Activated T-helper 2 cell treated with anti-CD3 and anti-CD28 coated beads, Interferon-gamma antibody, Interleukin-2, Interleukin-4, amounts not matched to agents 10 μg/mL and 5 μg/mL and 100 μg/mL, durations not matched to agents 14 hours and 24 hours and 36 hours (primary cell): ENCODE results near the gene GTPBP6. TPM values are rescaled to one million over a fixed set of nuclear protein-coding genes. Genes with fewer than 3 reads are reported as not detected.
"Not testable (repeated sequence)": the region's sequence is repeated elsewhere in the genome, so short reads cannot be mapped to it uniquely, and the experiment has no call there.

Experiments used
- DNase-seq: peaks from one replicate; pipeline ENCODE4 v3.0.0; 2021; ENCODE audit warnings: low spot score
- H3K27ac Mint-ChIP-seq: one replicate; pipeline ENCODE4 v1.8.0; 2021; ENCODE audit warnings: mixed read lengths
- H3K27me3 Mint-ChIP-seq: one replicate; pipeline ENCODE4 v1.8.0; 2021; ENCODE audit warnings: low read depth, mixed read lengths
- H3K36me3 Mint-ChIP-seq: one replicate; pipeline ENCODE4 v1.8.0; 2021; ENCODE audit warnings: low read depth, mixed read lengths
- H3K4me1 Mint-ChIP-seq: one replicate; pipeline ENCODE4 v1.8.0; 2021; ENCODE audit warnings: low read depth, mixed read lengths
- H3K4me3 Mint-ChIP-seq: one replicate; pipeline ENCODE4 v1.8.0; 2021; ENCODE audit warnings: low read depth, mild to moderate bottlenecking, moderate library complexity, mixed read lengths
- H3K9me3 Mint-ChIP-seq: one replicate; pipeline ENCODE4 v1.8.0; 2021; ENCODE audit warnings: mixed read lengths
- intact Hi-C: fragments of 100-400 bp; cut with micrococcal nuclease; formaldehyde crosslinking; loops from one replicate; pipeline ENCODE4 v1.15.1; 2023
- total RNA-seq: library from RNA; stranded (reverse); gene quantifications from 2 replicates; pipeline ENCODE4 v1.2.3, GENCODE V29; 2022

Gene GTPBP6
- total RNA-seq, 1 donor from 2014 or later, result 65.5 TPM

DNA sequence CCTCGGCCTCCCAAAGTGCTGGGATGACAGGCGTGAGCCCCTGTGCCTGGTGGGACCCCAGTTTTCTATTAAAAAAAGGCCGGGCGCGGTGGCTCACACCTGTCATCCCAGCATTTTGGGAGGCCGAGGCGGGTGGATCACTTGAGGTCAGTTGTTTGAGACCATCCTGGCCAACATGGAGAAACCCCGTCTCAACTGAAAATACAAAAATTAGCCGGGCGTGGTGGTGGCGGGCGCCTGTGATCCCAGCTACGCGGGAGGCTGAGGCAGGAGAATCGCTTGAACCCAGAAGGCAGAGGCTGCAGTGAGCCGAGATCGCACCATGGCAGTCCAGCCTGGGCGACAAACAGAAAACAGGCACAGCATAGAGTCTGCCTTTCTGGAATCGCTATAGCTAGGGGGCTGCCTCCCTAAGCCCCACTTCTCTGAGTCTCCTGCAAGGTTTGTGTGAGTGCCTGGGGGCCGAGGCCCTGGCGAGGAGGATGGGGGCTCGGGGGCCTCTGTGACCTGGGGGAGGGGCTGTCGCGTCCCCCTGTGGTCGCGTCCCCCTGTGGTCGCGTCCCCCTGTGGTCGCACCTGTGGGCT lies 11.6 kb upstream of the GTPBP6 start:
- H3K27ac Mint-ChIP-seq, H3K4me1 Mint-ChIP-seq, H3K4me3 Mint-ChIP-seq, DNase-seq, H3K9me3 Mint-ChIP-seq, intact Hi-C loops, H3K36me3 Mint-ChIP-seq, H3K27me3 Mint-ChIP-seq: not testable (repeated sequence)

DNA sequence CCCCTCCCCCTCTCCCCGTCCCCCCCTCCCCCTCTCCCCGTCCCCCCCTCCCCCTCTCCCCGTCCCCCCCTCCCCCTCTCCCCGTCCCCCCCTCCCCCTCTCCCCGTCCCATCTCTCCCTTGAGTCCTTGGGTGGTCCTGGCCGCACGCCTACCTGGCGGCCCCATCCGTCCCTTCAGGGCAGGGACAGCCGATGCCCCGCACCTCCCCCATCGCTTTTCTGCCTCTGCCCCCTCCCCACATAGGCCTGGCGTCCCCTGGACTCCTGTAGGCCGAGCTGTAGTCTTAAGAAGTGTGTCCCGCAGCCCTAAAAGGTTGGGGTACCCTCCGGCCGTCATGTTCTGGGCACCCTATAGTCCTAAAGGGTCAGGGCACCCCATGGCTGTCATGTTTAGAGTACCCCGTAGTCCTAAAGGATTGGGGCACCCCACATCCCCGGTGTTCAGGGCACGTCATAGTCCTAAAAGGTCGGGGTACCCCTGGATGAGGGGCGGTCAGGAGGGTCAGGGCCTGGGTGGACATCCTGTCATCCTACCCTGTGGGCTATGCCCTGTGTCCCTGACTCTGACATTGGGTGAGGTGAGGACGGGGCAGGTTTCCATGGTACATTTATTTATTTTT lies 10.8 kb upstream of the GTPBP6 start:
- Mint-ChIP-seq H3K9me3 (no peaks in the 10 kb centered on the region), H3K27me3 (peaks cover 1% of the 10 kb centered on the region)

DNA sequence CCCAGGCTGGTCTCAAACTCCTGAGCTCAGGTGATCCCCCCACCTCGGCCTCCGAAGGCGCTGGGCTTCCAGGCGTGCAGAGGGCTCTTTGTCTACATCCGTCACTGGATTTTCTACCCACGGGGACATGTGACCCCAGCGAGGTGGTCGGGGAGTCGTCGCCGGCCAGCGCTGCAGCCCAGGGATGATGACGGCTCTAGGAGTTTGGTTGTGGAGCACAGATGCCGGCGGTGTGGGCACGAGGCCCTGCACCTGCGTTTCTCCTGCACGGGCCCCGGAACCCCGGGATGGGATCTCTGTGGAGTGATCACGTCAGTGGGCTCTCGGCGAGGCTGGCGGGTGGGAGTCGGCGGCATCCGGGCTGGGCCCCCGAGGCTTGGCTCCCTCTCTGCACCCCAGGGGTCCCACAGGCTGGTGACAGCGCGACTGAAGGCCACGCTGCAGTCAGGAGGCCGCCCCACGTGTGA lies 9.1 kb upstream of the GTPBP6 start:
- Mint-ChIP-seq H3K4me3 (no peak overlapping the region), H3K27me3 (peaks cover 1% of the 10 kb centered on the region), H3K4me1 (peaks cover 9% of the 10 kb centered on the region), H3K36me3 (no peaks in the 10 kb centered on the region), H3K9me3 (no peaks in the 10 kb centered on the region), H3K27ac (no peak overlapping the region)
- intact Hi-C loops, result no loop called here
- DNase-seq, result no peak

More for the DNA sequence above, 10.8 kb upstream of the GTPBP6 start:
- H3K4me3 Mint-ChIP-seq, result no peak overlapping the region
- H3K4me1 Mint-ChIP-seq, result peaks cover 2% of the 10 kb centered on the region
- no peaks in the 10 kb centered on the region for H3K36me3 Mint-ChIP-seq
- no peak for DNase-seq
- intact Hi-C loops, result no loop called here
- no peak overlapping the region for H3K27ac Mint-ChIP-seq

GRCh38 chrX:324664-325063 lies 6.1 kb upstream of the GTPBP6 start:
- H3K27me3 Mint-ChIP-seq, H3K27ac Mint-ChIP-seq, H3K4me3 Mint-ChIP-seq, H3K9me3 Mint-ChIP-seq, H3K36me3 Mint-ChIP-seq, DNase-seq, intact Hi-C loops: not testable (repeated sequence)
- H3K4me1 Mint-ChIP-seq, result peaks cover 19% of the 10 kb centered on the region

- H3K36me3 Mint-ChIP-seq, result no peaks in the 10 kb centered on the region
- H3K4me1 Mint-ChIP-seq, result peaks cover 19% of the 10 kb centered on the region
- H3K4me3 Mint-ChIP-seq, result no peak overlapping the region
- H3K27ac Mint-ChIP-seq, result no peak overlapping the region
- H3K27me3 Mint-ChIP-seq, result no peaks in the 10 kb centered on the region
- DNase-seq, result no peak
- intact Hi-C loops, result no loop called here
- no peaks in the 10 kb centered on the region for H3K9me3 Mint-ChIP-seq
Observed at GRCh38 chrX:323721-324628, 5.4 kb upstream of the GTPBP6 start.

GRCh38 chrX:320126-320783 lies 1.7 kb upstream of the GTPBP6 start:
- DNase-seq, result no peak
- intact Hi-C loops, result no loop called here
- Mint-ChIP-seq H3K9me3 (no peaks in the 10 kb centered on the region), H3K36me3 (peaks cover 10% of the 10 kb centered on the region), H3K4me1 (peaks cover 25% of the 10 kb centered on the region), H3K27ac (peak overlapping the region; percentile 86), H3K4me3 (peak overlapping the region; percentile 89), H3K27me3 (no peaks in the 10 kb centered on the region)

GRCh38 chrX:319579-320125 lies 1.1 kb upstream of the GTPBP6 start:
- no peaks in the 10 kb centered on the region for H3K27me3 Mint-ChIP-seq
- H3K36me3 Mint-ChIP-seq, result peaks cover 12% of the 10 kb centered on the region
- intact Hi-C loops, result loop anchor here (2.0 to 5.0 kb wide), 2 partner anchors 1073 to 1273 kb away; partner anchors contain the start of genes AKAP17A and SLC25A6
- peaks cover 22% of the 10 kb centered on the region for H3K4me1 Mint-ChIP-seq
- peak overlapping the region; percentile 86 for H3K27ac Mint-ChIP-seq
- H3K4me3 Mint-ChIP-seq, result peak overlapping the region; percentile 89
- H3K9me3 Mint-ChIP-seq, result no peaks in the 10 kb centered on the region
- DNase-seq, result no peak

- Mint-ChIP-seq H3K9me3 (no peaks in the 10 kb centered on the region), H3K27me3 (no peaks in the 10 kb centered on the region), H3K27ac (peak overlapping the region; percentile 95), H3K4me3 (peak overlapping the region; percentile 87), H3K36me3 (peaks cover 25% of the 10 kb centered on the region), H3K4me1 (peaks cover 18% of the 10 kb centered on the region)
- intact Hi-C loops, result loop anchor here (1.0 to 5.0 kb wide), 4 partner anchors 35 to 1274 kb away; partner anchors contain the start of genes AKAP17A and SLC25A6
- peak; percentile 98 for DNase-seq
Observed at GRCh38 chrX:318068-318738, 393 bp downstream of the GTPBP6 start.

- Mint-ChIP-seq H3K4me3 (peak overlapping the region; percentile 87), H3K27me3 (no peaks in the 10 kb centered on the region)
- intact Hi-C loops, result loop anchor here (1.0 to 5.0 kb wide), 4 partner anchors 34 to 1275 kb away; partner anchors contain the start of genes AKAP17A and SLC25A6
Observed at GRCh38 chrX:317424-318067, 1.1 kb downstream of the GTPBP6 start.

GRCh38 chrX:316351-317325 lies 2.0 kb downstream of the GTPBP6 start:
- Mint-ChIP-seq H3K4me1 (peaks cover 12% of the 10 kb centered on the region), H3K4me3 (peak overlapping the region; percentile 58), H3K27me3 (no peaks in the 10 kb centered on the region), H3K27ac (no peak overlapping the region), H3K36me3 (peaks cover 34% of the 10 kb centered on the region), H3K9me3 (no peaks in the 10 kb centered on the region)
- DNase-seq, result no peak
- intact Hi-C loops, result loop anchor here (5.0 kb wide), 1 partner anchor 1276 kb away; the partner anchor contains the start of gene AKAP17A

More at GRCh38 chrX:317424-318067, 1.1 kb downstream of the GTPBP6 start:
- Mint-ChIP-seq H3K4me1 (peaks cover 14% of the 10 kb centered on the region), H3K9me3 (no peaks in the 10 kb centered on the region), H3K27ac (peak overlapping the region; percentile 95), H3K36me3 (peaks cover 27% of the 10 kb centered on the region)
- DNase-seq, result no peak
